HepG2 (cell line): Measurements from ENCODE around the gene COPS6. TPM values are rescaled to one million over a fixed set of nuclear protein-coding genes. Genes with fewer than 3 reads are reported as not detected.
A peak's percentile ranks its signal among the peaks of the same experiment; 100 is the strongest.

ENCODE experiments used
- ATAC-seq: fragments of 200-7000 bp; cut with Tn5 transposase; 3 replicates; pipeline ENCODE4 v1.9.1; 2020; ENCODE audit warnings: mild to moderate bottlenecking, moderate library complexity
- BruUV-seq: library from RNA; stranded (reverse); fragments of 400-500 nt; replicated peaks from 2 replicates; lab custom pipeline; 2021; lab: Mats Ljungman, UMichigan
- CTCF ChIA-PET: fragments of 300-600 bp; formaldehyde crosslinking; extraction: SDS; loops from one replicate; lab custom pipeline; 2021; ENCODE audit warnings: low total read pairs, inconsistent platforms, low intra/inter-chr PET ratio; lab: Yijun Ruan, JAX
- POLR2A ChIA-PET: fragments of 350-600 bp; sonication (Branson Sonifier 250); formaldehyde crosslinking; loops from one replicate; lab custom pipeline; 2020; ENCODE audit warnings: antibody characterized with exemption, inconsistent platforms; lab: Yijun Ruan, JAX
- DNase-seq: peaks from one replicate; pipeline ENCODE4 v3.0.0-alpha.2; 2015; ENCODE audit warnings: low spot score
- FAIRE-seq: peaks from 3 replicates; lab custom pipeline; 2011; peaks lifted over from hg19 to GRCh38; lab: Jason Lieb, UNC
- H2AFZ ChIP-seq: one replicate; pipeline ENCODE4 v1.6.1; 2011; ENCODE audit warnings: low read length, inconsistent platforms
- H3K27ac ChIP-seq: fragments of 300-600 bp; 3 replicates; pipeline ENCODE4 v1.8.0; 2011; ENCODE audit warnings: mixed run types, mild to moderate bottlenecking, mixed read lengths, low read length, inconsistent platforms; ENCODE audit not compliant: insufficient read depth; ENCODE audit errors: extremely low read length
- H3K27me3 ChIP-seq, 2 experiments: fragments of 200-600 bp in 1 of 2; 2 replicates in 1 of 2; 3 replicates in 1 of 2; pipeline versions ENCODE4 v1.6.0 to v1.8.0; 2011; ENCODE audit warnings: low read length in 2 of 2, mild to moderate bottlenecking in 2 of 2, moderate library complexity in 2 of 2, inconsistent platforms in 1 of 2; ENCODE audit not compliant: insufficient read depth in 2 of 2, control insufficient read depth in 1 of 2
- H3K36me3 ChIP-seq, 2 experiments: fragments of 200-600 bp in 1 of 2; replicated peaks in 1 of 2; 2 replicates in 1 of 2; 3 replicates in 1 of 2; pipeline versions ENCODE4 v1.5.1 to v1.8.0; 2011; ENCODE audit warnings: low read length in 2 of 2, inconsistent platforms in 1 of 2; ENCODE audit not compliant: insufficient read depth in 2 of 2, control insufficient read depth in 1 of 2
- H3K4me1 ChIP-seq: 2 replicates; pipeline ENCODE4 v1.5.1; 2012; ENCODE audit warnings: low read length, inconsistent platforms; ENCODE audit not compliant: insufficient read depth
- H3K4me2 ChIP-seq: 2 replicates; pipeline ENCODE4 v1.6.0; 2011; ENCODE audit warnings: low read depth, low read length, inconsistent platforms
- H3K4me3 ChIP-seq, 3 experiments: fragments of 200-600 bp in 1 of 3; sonication (generic), shearing (Covaris generic) in 1 of 3; replicated peaks in 1 of 3; 2 replicates each; pipeline ENCODE4 v1.5.1; 2011 to 2016; ENCODE audit warnings: low read length in 3 of 3, inconsistent platforms in 2 of 3, low read depth in 2 of 3, mild to moderate bottlenecking in 2 of 3, control low read depth in 1 of 3, mixed read lengths in 1 of 3; ENCODE audit not compliant: insufficient read depth in 1 of 3
- H3K79me2 ChIP-seq: one replicate; pipeline ENCODE4 v1.6.1; 2011; ENCODE audit warnings: low read length, inconsistent platforms; ENCODE audit not compliant: insufficient read depth
- H3K9ac ChIP-seq: 2 replicates; pipeline ENCODE4 v1.6.0; 2011; ENCODE audit warnings: mild to moderate bottlenecking, low read depth, low read length, inconsistent platforms; ENCODE audit not compliant: insufficient read depth
- H3K9me3 ChIP-seq: 2 replicates; pipeline ENCODE4 v1.5.1; 2012; ENCODE audit warnings: mild to moderate bottlenecking, low read length
- H4K20me1 ChIP-seq: 2 replicates; pipeline ENCODE4 v1.6.0; 2011; ENCODE audit warnings: inconsistent platforms, mild to moderate bottlenecking, low read length, moderate library complexity; ENCODE audit not compliant: insufficient read depth
- LCORL ChIP-seq, 2 experiments: fragments of 450-650 bp in 1 of 2; sonication (generic) in 1 of 2; formaldehyde crosslinking in 1 of 2; IDR thresholded peaks; 2 replicates each; pipeline versions ENCODE4 v1.5.0 to v1.6.1; 2017 to 2020; ENCODE audit warnings: antibody characterized with exemption in 1 of 2, missing genetic modification reagents in 1 of 2
- NFE2 ChIP-seq: sonication (generic); formaldehyde crosslinking; IDR thresholded peaks from 2 replicates; pipeline ENCODE4 v1.4.0; 2020; ENCODE audit warnings: missing genetic modification reagents
- POLR2A ChIP-seq, 2 experiments: IDR thresholded peaks; 2 replicates each; pipeline ENCODE4 v1.6.1; 2011; ENCODE audit warnings: low read depth in 2 of 2, low read length in 2 of 2, mild to moderate bottlenecking in 1 of 2, moderate library complexity in 1 of 2; ENCODE audit not compliant: insufficient read depth in 1 of 2
- POLR2G ChIP-seq: fragments of 200-400 bp; formaldehyde crosslinking; IDR thresholded peaks from 2 replicates; pipeline ENCODE4 v1.6.1; 2018; ENCODE audit warnings: mild to moderate bottlenecking, low read depth, low read length, moderate library complexity
- RAD51 ChIP-seq: fragments of 450-650 bp; IDR thresholded peaks from 2 replicates; pipeline ENCODE4 v1.6.1; 2016; ENCODE audit warnings: borderline replicate concordance
- SSRP1 ChIP-seq: IDR thresholded peaks from 2 replicates; pipeline ENCODE4 v1.6.1; 2016; ENCODE audit warnings: control low read depth
- TMF1 ChIP-seq: sonication (generic); formaldehyde crosslinking; IDR thresholded peaks from 2 replicates; pipeline ENCODE4 v1.8.1; 2022; ENCODE audit warnings: low read depth, missing genetic modification reagents
- ZNF383 ChIP-seq: sonication (generic); formaldehyde crosslinking; IDR thresholded peaks from 2 replicates; pipeline ENCODE4 v1.4.0; 2020; ENCODE audit warnings: missing genetic modification reagents, mild to moderate bottlenecking, borderline replicate concordance
- ZNF430 ChIP-seq: sonication (generic); formaldehyde crosslinking; IDR thresholded peaks from 2 replicates; pipeline ENCODE4 v1.9.0; 2021; ENCODE audit warnings: mild to moderate bottlenecking, missing genetic modification reagents
- WGBS: methylation state at CpG from one replicate; pipeline ENCODE4 v1.1.6; 2017; ENCODE audit warnings: low lambda C conversion rate; 5-methylcytosine and 5-hydroxymethylcytosine counted together
- in situ Hi-C: cut with HindIII; loops from 2 replicates; pipeline ENCODE4 v1.10.0; 2017; ENCODE audit warnings: low pct_unique_long_range_greater_than_20kb; ENCODE audit not compliant: extremely low pct_ligation_motif_present
- intact Hi-C: fragments of 100-400 bp; cut with micrococcal nuclease; formaldehyde crosslinking; loops from one replicate; pipeline ENCODE4 v1.10.0; 2022; ENCODE audit not compliant: unreplicated experiment
- polyA plus RNA-seq, 8 experiments: library from polyadenylated mRNA; depleted of rRNA in 3 of 8; stranded (reverse) in 7 of 8; unstranded in 1 of 8; fragments of >200 nt; fragmentation: Illumina TruSeq in 4 of 8; extraction: Trizol in 4 of 8; gene quantifications; 2 replicates each; pipeline versions ENCODE4 v1.2.1 to v1.2.3, GENCODE V29; 2011 to 2016; ENCODE audit warnings: low read depth in 4 of 8, missing spikeins in 1 of 8, mixed read lengths in 1 of 8; ENCODE audit not compliant: insufficient read depth in 1 of 8
- total RNA-seq, 5 experiments: library from RNA; depleted of rRNA; stranded (reverse); fragments of >200 nt; fragmentation: Illumina TruSeq; extraction: Trizol; gene quantifications; 2 replicates each; pipeline ENCODE4 v1.2.3, GENCODE V29; 2016; ENCODE audit warnings: low read depth in 1 of 5
- TF ChIP-seq, protein P1 (sequence below): sonication (generic); formaldehyde crosslinking; IDR thresholded peaks from 2 replicates; pipeline ENCODE4 v1.4.0; 2020; ENCODE audit warnings: missing genetic modification reagents
- TF ChIP-seq, protein P2 (sequence below): sonication (generic); formaldehyde crosslinking; IDR thresholded peaks from 2 replicates; pipeline ENCODE4 v1.5.0; 2020; ENCODE audit warnings: missing genetic modification reagents
- TF ChIP-seq, protein P3 (sequence below): sonication (generic); formaldehyde crosslinking; IDR thresholded peaks from 2 replicates; pipeline ENCODE4 v1.9.0; 2022; ENCODE audit warnings: low read depth, missing genetic modification reagents

The COPS6 gene
- total and polyA plus RNA-seq, 2 of the 13 experiments (the other 11 are each of a cell fraction or from before 2014, with no cell fraction given) = 33.4 to 117 TPM

DNA sequence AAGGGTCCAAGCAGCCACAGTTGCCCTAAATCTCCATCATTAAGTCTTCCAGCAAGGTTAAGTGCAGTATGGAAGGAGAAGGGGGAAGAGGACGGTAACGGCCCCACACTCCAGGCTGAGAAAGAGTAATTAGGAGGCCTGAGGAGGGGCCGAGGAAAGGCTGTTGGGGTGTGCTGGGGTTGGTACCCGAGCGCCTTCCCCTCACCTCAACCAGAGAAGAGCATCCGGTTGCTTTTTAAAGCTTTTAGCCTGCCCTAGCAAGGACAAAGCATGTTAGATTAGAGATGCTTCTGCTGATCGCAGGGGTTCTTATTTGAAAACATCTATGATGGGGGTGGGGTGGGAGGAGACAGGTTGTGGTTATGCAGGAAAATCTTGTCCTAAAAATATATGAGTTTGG, 48.2 kb upstream of the COPS6 start:
- in situ Hi-C loops (no loop called here), intact Hi-C loops (no loop called here)
- Histone ChIP-seq H3K9ac (no peak overlapping the region), H3K27ac (peak overlapping the region; percentile 67), H2AFZ (no peak overlapping the region), H3K4me2 (no peak overlapping the region), H3K9me3 (no peaks in the 10 kb centered on the region), H3K4me3 (no peak overlapping the region), H3K27me3 (no peaks in the 10 kb centered on the region), H3K4me1 (peaks cover 66% of the 10 kb centered on the region), H3K79me2 (peaks cover 4% of the 10 kb centered on the region), H4K20me1 (no peaks in the 10 kb centered on the region), H3K36me3 (peaks cover 2 to 4% of the 10 kb centered on the region in 2 experiments; a peak in 2 of 5 replicates)
- FAIRE-seq (no peak), ATAC-seq (no peak), DNase-seq (no peak)
- TF ChIP-seq ZNF383 (CRISPR knock-in tag) (no peak), NFE2 (CRISPR knock-in tag) (no peak), SSRP1 (0 out of 2 replicates have a peak, but pooled peaks have one; percentile 45), POLR2G (peak; percentile 34; the same call in 1 of the 2 replicates), ZNF430 (CRISPR knock-in tag) (no peak), RAD51 (no peak), LCORL (IDR thresholded peaks at IDR 0.05) (no peak), LCORL (CRISPR knock-in tag; IDR thresholded peaks at IDR 0.05) (no peak), POLR2A (IDR thresholded peaks at IDR 0.05; ENCODE audit: insufficient read depth in 1 of 2, low read depth in 2 of 2, low read length in 2 of 2) (no peak), TMF1 (CRISPR knock-in tag) (no peak)
- TF ChIP-seq, protein P1, sequence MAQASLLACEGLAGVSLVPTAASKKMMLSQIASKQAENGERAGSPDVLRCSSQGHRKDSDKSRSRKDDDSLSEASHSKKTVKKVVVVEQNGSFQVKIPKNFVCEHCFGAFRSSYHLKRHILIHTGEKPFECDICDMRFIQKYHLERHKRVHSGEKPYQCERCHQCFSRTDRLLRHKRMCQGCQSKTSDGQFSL (CRISPR knock-in tag) = no peak
- TF ChIP-seq, protein P2, sequence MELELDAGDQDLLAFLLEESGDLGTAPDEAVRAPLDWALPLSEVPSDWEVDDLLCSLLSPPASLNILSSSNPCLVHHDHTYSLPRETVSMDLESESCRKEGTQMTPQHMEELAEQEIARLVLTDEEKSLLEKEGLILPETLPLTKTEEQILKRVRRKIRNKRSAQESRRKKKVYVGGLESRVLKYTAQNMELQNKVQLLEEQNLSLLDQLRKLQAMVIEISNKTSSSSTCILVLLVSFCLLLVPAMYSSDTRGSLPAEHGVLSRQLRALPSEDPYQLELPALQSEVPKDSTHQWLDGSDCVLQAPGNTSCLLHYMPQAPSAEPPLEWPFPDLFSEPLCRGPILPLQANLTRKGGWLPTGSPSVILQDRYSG = no peak
- TF ChIP-seq, protein P3, sequence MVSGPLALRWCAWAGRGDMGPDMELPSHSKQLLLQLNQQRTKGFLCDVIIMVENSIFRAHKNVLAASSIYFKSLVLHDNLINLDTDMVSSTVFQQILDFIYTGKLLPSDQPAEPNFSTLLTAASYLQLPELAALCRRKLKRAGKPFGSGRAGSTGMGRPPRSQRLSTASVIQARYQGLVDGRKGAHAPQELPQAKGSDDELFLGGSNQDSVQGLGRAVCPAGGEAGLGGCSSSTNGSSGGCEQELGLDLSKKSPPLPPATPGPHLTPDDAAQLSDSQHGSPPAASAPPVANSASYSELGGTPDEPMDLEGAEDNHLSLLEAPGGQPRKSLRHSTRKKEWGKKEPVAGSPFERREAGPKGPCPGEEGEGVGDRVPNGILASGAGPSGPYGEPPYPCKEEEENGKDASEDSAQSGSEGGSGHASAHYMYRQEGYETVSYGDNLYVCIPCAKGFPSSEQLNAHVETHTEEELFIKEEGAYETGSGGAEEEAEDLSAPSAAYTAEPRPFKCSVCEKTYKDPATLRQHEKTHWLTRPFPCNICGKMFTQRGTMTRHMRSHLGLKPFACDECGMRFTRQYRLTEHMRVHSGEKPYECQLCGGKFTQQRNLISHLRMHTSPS = no peak
- ChIA-PET POLR2A (no interaction called here), CTCF (no interaction called here)
- 95% methylated on average over 7 of the region's 7 CpGs for WGBS
- BruUV-seq = no TSS peak
